ENCODE measurements around the gene TMEM117.
"Not testable (repeated sequence)": the region's sequence is repeated elsewhere in the genome, so short reads cannot be mapped to it uniquely, and the experiment has no call there.

Gene TMEM117

GRCh38 chr12:44296624-44297197 is 460.8 kb downstream of the TMEM117 start:
- no peak for DNase-seq (ENCODE audit: low read depth)

- no peak for DNase-seq (ENCODE audit: low read depth)
Measured at GRCh38 chr12:44299524-44299923, 463.6 kb downstream of the TMEM117 start.

- DNase-seq (ENCODE audit: low read depth), result no peak
Measured at GRCh38 chr12:44307506-44308168, 471.8 kb downstream of the TMEM117 start.

- DNase-seq (ENCODE audit: low read depth), result no peak
Measured at GRCh38 chr12:44313188-44313587, 477.3 kb downstream of the TMEM117 start.

GRCh38 chr12:44314007-44314500 is 478.2 kb downstream of the TMEM117 start:
- DNase-seq (ENCODE audit: low read depth), result no peak

GRCh38 chr12:44317651-44318126 is 481.8 kb downstream of the TMEM117 start:
- no peak for DNase-seq (ENCODE audit: low read depth)

GRCh38 chr12:44331269-44331668 is 495.4 kb downstream of the TMEM117 start:
- no peak for DNase-seq (ENCODE audit: low read depth)

GRCh38 chr12:44334347-44334746 is 498.5 kb downstream of the TMEM117 start:
- no peak for DNase-seq (ENCODE audit: low read depth)

GRCh38 chr12:44335030-44335429 is 499.1 kb downstream of the TMEM117 start:
- no peak for DNase-seq (ENCODE audit: low read depth)

- no peak for DNase-seq (ENCODE audit: low read depth)
Measured at GRCh38 chr12:44336577-44336976, 500.7 kb downstream of the TMEM117 start.

- DNase-seq (ENCODE audit: low read depth), result no peak
Measured at GRCh38 chr12:44342371-44342770, 506.5 kb downstream of the TMEM117 start.

- no peak for DNase-seq (ENCODE audit: low read depth)
Measured at GRCh38 chr12:44347145-44347544, 511.3 kb downstream of the TMEM117 start.

GRCh38 chr12:44357494-44357893 is 521.6 kb downstream of the TMEM117 start:
- no peak for DNase-seq (ENCODE audit: low read depth)

GRCh38 chr12:44358636-44359035 is 522.8 kb downstream of the TMEM117 start:
- DNase-seq (ENCODE audit: low read depth), result no peak

GRCh38 chr12:44362947-44363346 is 527.1 kb downstream of the TMEM117 start:
- no peak for DNase-seq (ENCODE audit: low read depth)

GRCh38 chr12:44367136-44367535 is 531.3 kb downstream of the TMEM117 start:
- DNase-seq (ENCODE audit: low read depth), result no peak

GRCh38 chr12:44367916-44368315 is 532.0 kb downstream of the TMEM117 start:
- no peak for DNase-seq (ENCODE audit: low read depth)

- no peak for DNase-seq (ENCODE audit: low read depth)
Measured at GRCh38 chr12:44369998-44370397, 534.1 kb downstream of the TMEM117 start.

- DNase-seq (ENCODE audit: low read depth), result no peak
Measured at GRCh38 chr12:44370982-44371381, 535.1 kb downstream of the TMEM117 start.

- DNase-seq (ENCODE audit: low read depth), result no peak
Measured at GRCh38 chr12:44372259-44372658, 536.4 kb downstream of the TMEM117 start.

GRCh38 chr12:44375694-44376093 is 539.8 kb downstream of the TMEM117 start:
- DNase-seq (ENCODE audit: low read depth), result no peak

- DNase-seq (ENCODE audit: low read depth), result no peak
Measured at GRCh38 chr12:44377443-44378187, 541.7 kb downstream of the TMEM117 start.

GRCh38 chr12:44379113-44379512 is 543.2 kb downstream of the TMEM117 start:
- DNase-seq (ENCODE audit: low read depth), result not testable (repeated sequence)

Measured in stimulated activated CD8-positive, alpha-beta memory T cell treated with anti-CD3 and anti-CD28 coated beads, Interleukin-15, amount 100 ng/mL, for 24 hours (primary cell).